Measurements from ENCODE around the gene RPS21. TPM values are rescaled to one million over a fixed set of nuclear protein-coding genes. Genes with fewer than 3 reads are reported as not detected.

RPS21 gene
- total and polyA plus RNA-seq, 2 of the 4 experiments (the other 2 are of a cell fraction) = 2,710 to 4,298 TPM

DNA sequence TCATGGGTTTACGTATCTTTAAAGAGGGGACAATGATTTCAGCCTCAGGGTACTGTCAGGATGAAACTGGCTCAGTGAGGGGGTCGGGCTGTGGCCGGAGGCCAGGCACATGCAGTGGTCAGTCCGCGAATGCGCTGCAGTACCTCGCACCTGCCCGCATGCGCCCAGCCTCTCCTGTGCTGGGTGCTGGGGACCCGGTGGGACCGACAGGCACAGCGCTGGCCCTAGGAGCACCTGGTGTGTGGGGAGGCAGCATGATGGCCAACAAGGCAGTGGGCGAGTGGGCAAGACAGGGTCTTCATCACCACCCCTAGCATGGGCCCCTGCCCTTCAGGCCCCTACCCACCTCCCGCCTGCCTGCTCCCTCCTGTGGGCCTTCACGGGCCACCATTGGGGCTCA is 21.2 kb downstream of the RPS21 start (continued):
- no peak for TF ChIP-seq RAD21 (IDR thresholded peaks at IDR 0.05; ENCODE audit: low read length)

DNA sequence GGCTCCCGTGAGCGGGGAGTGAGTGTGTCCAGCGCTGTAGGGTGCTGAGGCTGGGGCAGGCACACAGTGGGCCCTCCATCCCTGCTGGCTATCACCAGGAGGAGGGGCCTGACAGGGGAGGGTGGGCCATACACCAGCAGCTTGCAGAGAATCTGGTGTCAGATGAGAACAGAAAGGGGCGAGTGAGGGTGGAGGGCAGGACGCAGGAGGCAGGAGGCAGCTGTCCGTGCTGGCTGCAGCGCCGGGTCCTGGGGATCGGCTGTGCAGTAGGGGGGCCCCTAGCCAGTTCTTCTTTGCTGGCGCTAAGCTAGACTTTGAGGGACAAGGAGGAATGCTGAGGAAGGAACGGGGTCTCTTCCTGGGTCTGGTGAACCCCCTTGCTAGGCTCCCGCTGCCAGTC is 21.7 kb downstream of the RPS21 start:
- no peak overlapping the region for H2AK5ac ChIP-seq (ENCODE audit: low read depth, low read length)
- no peak overlapping the region for H3K4me2 ChIP-seq (ENCODE audit: low read depth, low read length)
- no peak overlapping the region for H4K91ac ChIP-seq (ENCODE audit: insufficient read depth, low read depth, low read length)
- 73% methylated on average over 3 of the region's 12 CpGs; no CpG with 5 or more reads in 1 of the 2 experiments for WGBS, 2 experiments (ENCODE audit: extremely low coverage in 2 of 2, insufficient read length in 1 of 2)
- H3K56ac ChIP-seq (ENCODE audit: extremely low read depth, insufficient read depth, low read length) = no peak overlapping the region
- no peak overlapping the region for H3K23ac ChIP-seq (ENCODE audit: low read depth, low read length)
- H4K20me1 ChIP-seq (ENCODE audit: insufficient read depth, low read length) = no peaks in the 10 kb centered on the region; the same call in 1 of the 2 replicates
- H3K4me3 ChIP-seq (ENCODE audit: insufficient read depth, low read depth, low read length) = no peak overlapping the region
- no peak overlapping the region for H3K27ac ChIP-seq (ENCODE audit: insufficient read depth, low read length)
- no peak overlapping the region for H3K14ac ChIP-seq (replicated peaks; ENCODE audit: low read depth, low read length)
- no peak overlapping the region for H4K5ac ChIP-seq (ENCODE audit: low read depth, low read length)
- H2BK15ac ChIP-seq (ENCODE audit: low read depth, low read length) = no peak overlapping the region
- H4K8ac ChIP-seq (ENCODE audit: low read depth in 2 of 2, low read length in 2 of 2) = no peak overlapping the region
- no peak overlapping the region for H3K9ac ChIP-seq (ENCODE audit: low read depth, low read length)
- H2AFZ ChIP-seq (replicated peaks; ENCODE audit: low read length, poor library complexity) = no peak overlapping the region
- no peak for DNase-seq
- H3K9me3 ChIP-seq (ENCODE audit: control insufficient read depth, insufficient read depth, low read length) = no peaks in the 10 kb centered on the region
- no peak overlapping the region for H2BK5ac ChIP-seq (ENCODE audit: low read depth, low read length, poor library complexity, severe bottlenecking)
- no peak overlapping the region for H3K18ac ChIP-seq (ENCODE audit: low read depth, low read length)
- intact Hi-C loops (cut with micrococcal nuclease) = no loop called here
- CTCF ChIA-PET = no interaction called here
- no peaks in the 10 kb centered on the region for H3K9me1 ChIP-seq (ENCODE audit: insufficient read depth, low read length)
- no peak overlapping the region for H3K4ac ChIP-seq (ENCODE audit: low read depth, low read length)
- BruUV-seq (replicated peaks) = no TSS peak
- H2BK120ac ChIP-seq (ENCODE audit: low read depth, low read length) = no peak overlapping the region
- H3K4me1 ChIP-seq (ENCODE audit: control insufficient read depth, insufficient read depth, low read length) = peaks cover 6% of the 10 kb centered on the region; the same call in 1 of the 2 replicates
- no peak overlapping the region for H2BK20ac ChIP-seq (ENCODE audit: low read depth, low read length)
- H3K36me3 ChIP-seq (ENCODE audit: control insufficient read depth, insufficient read depth, low read length) = no peaks in the 10 kb centered on the region
- in situ Hi-C loops (cut with MboI; ENCODE audit: low sequenced_read_pairs) = no loop called here
- ATAC-seq (ENCODE audit: low read depth) = no peak
- no peak overlapping the region for H2AK9ac ChIP-seq (replicated peaks; ENCODE audit: low read depth, low read length, poor library complexity)
- POLR2A ChIA-PET (ENCODE audit: unreplicated experiment) = no interaction called here
- H3K79me1 ChIP-seq (ENCODE audit: low read depth in 1 of 2, low read length in 2 of 2) = peaks cover 10 to 14% of the 10 kb centered on the region in 2 experiments; a peak in 1 of 4 replicates
- peaks cover 8% of the 10 kb centered on the region; the same call in 1 of the 2 replicates for H3K27me3 ChIP-seq (ENCODE audit: control insufficient read depth, insufficient read depth, low read length)
- dilution Hi-C loops (cut with HindIII; ENCODE audit: low sequenced_read_pairs, unreplicated experiment) = no loop called here
- TF ChIP-seq USF2 (IDR thresholded peaks at IDR 0.05; ENCODE audit: low read depth, low read length) (no peak), MAZ (IDR thresholded peaks at IDR 0.05; ENCODE audit: borderline replicate concordance, low read depth, low read length) (no peak), MXI1 (IDR thresholded peaks at IDR 0.05; ENCODE audit: borderline replicate concordance, low read depth, low read length) (no peak), CHD1 (IDR thresholded peaks at IDR 0.05; ENCODE audit: low read depth, low read length) (no peak), CEBPB (IDR thresholded peaks at IDR 0.05; ENCODE audit: low read depth, low read length) (no peak), CTCF (conservative IDR thresholded peaks at IDR 0.05; ENCODE audit: low read depth, low read length) (no peak), FOS (IDR thresholded peaks at IDR 0.05; ENCODE audit: low read depth, low read length) (no peak), RCOR1 (IDR thresholded peaks at IDR 0.05; ENCODE audit: insufficient replicate concordance, low read length) (no peak), BHLHE40 (IDR thresholded peaks at IDR 0.05; ENCODE audit: low read depth, low read length) (no peak), RAD21 (IDR thresholded peaks at IDR 0.05; ENCODE audit: low read length) (no peak), NFE2L2 (IDR thresholded peaks at IDR 0.05; ENCODE audit: low read depth, low read length) (no peak), SMC3 (IDR thresholded peaks at IDR 0.05; ENCODE audit: low read depth, low read length) (no peak), MAFK (IDR thresholded peaks at IDR 0.05; ENCODE audit: low read depth, low read length) (no peak), ELK1 (IDR thresholded peaks at IDR 0.05; ENCODE audit: borderline replicate concordance, low read depth, low read length) (no peak), POLR2A (IDR thresholded peaks at IDR 0.05; ENCODE audit: low read depth, low read length) (no peak)

All from IMR-90 (cell line).